T-helper 1 cell treated with Interleukin-12 subunit alpha and Interleukin-12 subunit beta and Interleukin-4 antibody, amounts not matched to agents 30 μg/mL and 1 μg/mL, for 36 hours (primary cell): Measurements from ENCODE around the gene LAMA5.
A peak's percentile ranks its signal among the peaks of the same experiment; 100 is the strongest.

Source experiments
- H3K27ac Mint-ChIP-seq: one replicate; pipeline ENCODE4 v1.8.0; 2021; ENCODE audit warnings: mild to moderate bottlenecking, mixed read lengths
- H3K27me3 Mint-ChIP-seq: one replicate; pipeline ENCODE4 v1.8.0; 2021; ENCODE audit warnings: low read depth, mixed read lengths
- H3K36me3 Mint-ChIP-seq: one replicate; pipeline ENCODE4 v1.8.0; 2021; ENCODE audit warnings: low read depth, mixed read lengths
- H3K4me1 Mint-ChIP-seq: one replicate; pipeline ENCODE4 v1.8.0; 2021; ENCODE audit warnings: low read depth, mixed read lengths
- H3K4me3 Mint-ChIP-seq: one replicate; pipeline ENCODE4 v1.8.0; 2021; ENCODE audit warnings: mild to moderate bottlenecking, moderate library complexity, mixed read lengths
- H3K9me3 Mint-ChIP-seq: one replicate; pipeline ENCODE4 v1.8.0; 2021; ENCODE audit warnings: mixed read lengths

LAMA5 gene

GRCh38 chr20:62395311-62396242, 28.5 kb upstream of the LAMA5 start:
- peaks cover 6% of the 10 kb centered on the region for H3K9me3 Mint-ChIP-seq
- no peak overlapping the region for H3K4me3 Mint-ChIP-seq
- peaks cover 10% of the 10 kb centered on the region for H3K36me3 Mint-ChIP-seq
- no peaks in the 10 kb centered on the region for H3K27me3 Mint-ChIP-seq
- no peak overlapping the region for H3K27ac Mint-ChIP-seq
- no peaks in the 10 kb centered on the region for H3K4me1 Mint-ChIP-seq

GRCh38 chr20:62394248-62395245, 27.4 kb upstream of the LAMA5 start:
- Mint-ChIP-seq H3K4me3 (no peak overlapping the region), H3K27me3 (no peaks in the 10 kb centered on the region), H3K9me3 (peaks cover 6% of the 10 kb centered on the region), H3K27ac (no peak overlapping the region), H3K4me1 (no peaks in the 10 kb centered on the region), H3K36me3 (peaks cover 8% of the 10 kb centered on the region)

DNA sequence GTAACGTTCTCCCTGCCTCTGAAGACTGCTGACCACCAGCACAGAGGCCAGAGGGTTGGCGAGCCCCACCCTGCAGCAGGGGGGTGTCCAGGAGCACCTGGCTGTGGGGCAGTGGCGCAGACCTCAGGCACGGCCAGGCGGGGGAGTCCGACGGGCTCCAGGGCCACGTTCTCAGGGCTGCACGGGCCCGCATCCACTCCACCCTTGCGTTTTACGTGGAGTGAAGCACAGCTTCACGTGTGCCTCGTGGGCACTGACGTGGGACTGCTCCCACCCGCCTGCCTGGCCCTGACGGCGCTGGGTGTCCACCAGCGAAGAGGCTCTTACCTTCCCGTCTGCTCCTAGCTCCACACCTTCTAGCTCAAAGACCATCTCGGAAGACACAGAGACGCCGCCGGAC, 26.7 kb upstream of the LAMA5 start:
- Mint-ChIP-seq H3K27me3 (no peaks in the 10 kb centered on the region), H3K27ac (no peak overlapping the region), H3K9me3 (peaks cover 6% of the 10 kb centered on the region), H3K36me3 (peaks cover 15% of the 10 kb centered on the region), H3K4me3 (no peak overlapping the region), H3K4me1 (peaks cover 6% of the 10 kb centered on the region)

DNA sequence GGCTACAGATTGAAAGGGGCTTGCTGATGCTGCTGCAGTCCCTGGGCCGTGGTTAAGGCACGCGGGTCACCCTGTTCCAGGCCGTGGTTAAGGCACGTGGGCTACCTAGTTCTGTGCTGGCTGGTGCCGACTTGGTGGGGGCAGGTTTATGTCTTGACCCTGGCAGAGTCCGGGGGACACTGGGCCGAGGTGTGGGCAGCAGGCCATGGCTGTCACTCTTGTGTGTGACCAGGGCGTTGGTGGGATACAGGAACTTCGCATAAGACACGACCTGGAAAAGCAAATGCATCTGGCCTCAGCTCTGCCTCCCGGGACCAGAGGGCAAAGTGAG, 26.2 kb upstream of the LAMA5 start:
- peaks cover 20% of the 10 kb centered on the region for H3K36me3 Mint-ChIP-seq
- no peaks in the 10 kb centered on the region for H3K27me3 Mint-ChIP-seq
- H3K4me3 Mint-ChIP-seq: no peak overlapping the region
- peaks cover 6% of the 10 kb centered on the region for H3K9me3 Mint-ChIP-seq
- H3K27ac Mint-ChIP-seq: no peak overlapping the region
- peaks cover 11% of the 10 kb centered on the region for H3K4me1 Mint-ChIP-seq

- no peak overlapping the region for H3K27ac Mint-ChIP-seq
- H3K4me3 Mint-ChIP-seq: no peak overlapping the region
- no peaks in the 10 kb centered on the region for H3K27me3 Mint-ChIP-seq
- H3K4me1 Mint-ChIP-seq: peaks cover 16% of the 10 kb centered on the region
- peaks cover 2% of the 10 kb centered on the region for H3K9me3 Mint-ChIP-seq
- peaks cover 21% of the 10 kb centered on the region for H3K36me3 Mint-ChIP-seq
These were observed 25.7 kb upstream of the LAMA5 start for GRCh38 chr20:62392621-62393334.

GRCh38 chr20:62392077-62392418, 24.9 kb upstream of the LAMA5 start:
- Mint-ChIP-seq H3K27ac (no peak overlapping the region), H3K4me3 (no peak overlapping the region), H3K9me3 (no peaks in the 10 kb centered on the region), H3K27me3 (no peaks in the 10 kb centered on the region), H3K4me1 (peaks cover 17% of the 10 kb centered on the region), H3K36me3 (peaks cover 21% of the 10 kb centered on the region)

DNA sequence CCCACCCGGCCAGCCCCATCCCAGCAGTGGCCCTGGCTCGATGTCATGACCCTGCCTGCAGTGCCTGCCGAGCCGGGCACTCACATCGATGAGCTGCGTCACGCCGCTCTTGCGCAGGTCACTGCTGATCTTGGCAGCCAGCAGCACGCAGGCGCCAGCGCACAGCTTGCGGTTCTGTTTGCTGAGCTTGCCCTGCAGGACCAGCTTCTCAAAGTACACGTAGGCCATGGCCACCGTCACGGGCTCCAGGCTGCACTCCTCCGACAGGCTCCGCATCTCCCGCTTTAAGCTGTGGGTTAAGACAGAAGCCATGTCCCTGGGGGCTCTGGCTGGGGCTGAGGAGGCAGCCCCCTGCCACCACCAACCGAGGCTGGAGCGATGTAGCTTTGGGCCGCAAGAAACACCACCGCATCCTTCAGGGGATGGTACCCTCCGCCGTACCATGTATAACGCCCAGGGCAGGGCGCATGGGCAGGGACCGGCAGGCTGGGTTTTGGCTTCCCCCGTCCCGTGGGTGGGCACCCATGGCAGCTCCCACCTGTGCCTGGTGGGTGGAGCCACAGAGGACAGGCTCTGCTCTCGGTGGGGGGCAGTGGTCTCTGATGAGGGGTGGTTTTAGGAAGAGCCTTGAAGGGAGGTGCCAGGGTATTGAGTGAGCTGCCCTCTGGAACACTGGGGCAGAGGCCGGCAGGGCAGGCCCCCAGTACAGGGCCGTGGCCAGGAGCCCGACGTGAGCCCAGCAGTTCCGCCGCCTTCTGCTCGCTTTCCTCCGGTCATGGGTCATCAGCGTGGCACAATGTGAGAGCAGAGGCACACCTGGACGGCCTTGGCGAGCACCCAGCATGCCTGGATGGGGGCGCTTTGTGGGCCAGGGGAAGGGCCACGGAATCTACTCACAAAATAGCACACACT, 24.3 kb upstream of the LAMA5 start:
- H3K36me3 Mint-ChIP-seq: peaks cover 21% of the 10 kb centered on the region
- no peak overlapping the region for H3K27ac Mint-ChIP-seq
- peaks cover 17% of the 10 kb centered on the region for H3K4me1 Mint-ChIP-seq
- no peaks in the 10 kb centered on the region for H3K27me3 Mint-ChIP-seq
- H3K9me3 Mint-ChIP-seq: no peaks in the 10 kb centered on the region
- H3K4me3 Mint-ChIP-seq: no peak overlapping the region

DNA sequence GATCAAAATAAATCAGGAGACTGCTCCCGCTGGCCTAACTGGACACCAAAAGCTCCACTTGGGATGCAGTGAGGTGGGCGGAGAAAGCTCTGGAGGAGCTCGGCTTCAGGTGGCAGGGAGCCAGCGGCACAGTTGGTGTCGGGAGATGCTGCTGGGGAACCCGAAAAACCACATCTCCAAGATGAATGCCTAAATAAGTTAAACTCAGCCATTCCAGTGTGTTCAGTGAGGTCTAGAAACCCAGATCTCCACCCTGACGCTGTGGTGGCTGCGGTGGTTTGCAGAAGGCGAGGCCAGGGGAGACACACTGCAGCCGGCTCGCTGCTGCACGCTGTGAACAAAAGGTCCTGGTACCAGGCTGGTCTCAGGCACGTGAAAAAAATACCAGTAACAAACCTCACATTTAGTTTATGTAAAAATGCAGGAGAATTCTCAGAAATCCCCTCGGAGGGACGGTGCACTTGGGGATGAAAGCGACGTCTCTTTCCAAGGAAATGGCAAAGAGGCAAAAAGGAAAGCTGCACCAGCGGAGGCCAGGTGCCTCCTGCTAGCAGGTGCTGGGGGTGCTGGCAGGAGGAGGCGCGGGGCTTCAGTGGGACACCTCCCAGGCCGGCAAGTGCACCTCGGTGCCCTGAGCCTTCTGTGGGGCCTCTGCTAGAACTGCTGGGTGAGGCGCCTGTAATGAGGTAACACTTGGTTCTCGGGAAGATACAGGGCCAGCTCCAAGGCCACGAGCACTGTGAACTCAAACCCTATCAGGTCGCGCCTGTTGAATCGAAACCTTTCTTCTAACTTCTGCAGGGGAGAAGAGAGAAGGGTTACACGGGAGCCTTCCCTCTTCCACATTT, 23.4 kb upstream of the LAMA5 start:
- Mint-ChIP-seq H3K27me3 (no peaks in the 10 kb centered on the region), H3K4me1 (peaks cover 24% of the 10 kb centered on the region), H3K9me3 (no peaks in the 10 kb centered on the region), H3K4me3 (no peak overlapping the region), H3K27ac (no peak overlapping the region), H3K36me3 (peaks cover 26% of the 10 kb centered on the region)

GRCh38 chr20:62389601-62390087, 22.5 kb upstream of the LAMA5 start:
- Mint-ChIP-seq H3K27ac (no peak overlapping the region), H3K9me3 (no peaks in the 10 kb centered on the region), H3K4me1 (peaks cover 30% of the 10 kb centered on the region), H3K4me3 (no peak overlapping the region), H3K27me3 (no peaks in the 10 kb centered on the region), H3K36me3 (peaks cover 26% of the 10 kb centered on the region)

- H3K9me3 Mint-ChIP-seq: no peaks in the 10 kb centered on the region
- H3K36me3 Mint-ChIP-seq: peaks cover 24% of the 10 kb centered on the region
- peaks cover 30% of the 10 kb centered on the region for H3K4me1 Mint-ChIP-seq
- no peaks in the 10 kb centered on the region for H3K27me3 Mint-ChIP-seq
- peak overlapping the region; percentile 34 for H3K4me3 Mint-ChIP-seq
- H3K27ac Mint-ChIP-seq: peak overlapping the region; percentile 36
These were observed 21.9 kb upstream of the LAMA5 start for GRCh38 chr20:62388839-62389600.

DNA sequence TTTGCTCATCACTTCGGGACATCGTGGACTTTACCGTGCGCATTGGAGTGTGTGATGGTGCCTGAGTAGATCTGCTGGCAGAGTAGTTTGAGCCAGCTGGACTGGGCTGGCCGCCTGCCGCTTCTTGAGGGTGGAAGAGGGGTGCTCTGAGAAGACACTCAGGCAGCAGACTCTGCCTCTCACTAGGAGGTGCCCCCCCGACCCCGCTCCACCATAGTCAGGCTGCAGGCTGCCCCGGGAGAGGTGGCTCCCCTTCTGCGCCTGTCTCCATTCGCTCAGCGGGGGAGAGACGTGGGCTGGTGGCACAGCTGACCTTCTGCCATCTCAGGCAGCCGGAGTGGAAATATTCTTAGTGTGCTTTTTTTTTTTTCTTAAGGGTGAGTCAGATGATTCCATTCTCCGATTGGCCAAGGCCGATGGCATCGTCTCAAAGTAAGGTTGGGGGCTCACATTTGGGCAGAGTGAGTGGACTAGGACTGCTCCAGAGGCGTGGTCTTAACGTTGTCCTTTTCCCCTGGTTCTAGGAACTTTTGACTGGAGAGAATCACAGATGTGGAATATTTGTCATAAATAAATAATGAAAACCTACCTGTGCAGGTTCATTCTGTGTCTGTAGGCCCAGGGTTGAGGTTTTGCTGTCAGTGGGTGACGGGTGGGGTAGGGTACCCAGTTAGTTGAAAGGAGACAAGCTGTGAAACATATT, 21.0 kb upstream of the LAMA5 start:
- H3K36me3 Mint-ChIP-seq: peaks cover 24% of the 10 kb centered on the region
- H3K27ac Mint-ChIP-seq: peak overlapping the region; percentile 85

More for the DNA sequence above, 21.0 kb upstream of the LAMA5 start:
- peak overlapping the region; percentile 94 for H3K4me3 Mint-ChIP-seq
- H3K9me3 Mint-ChIP-seq: no peaks in the 10 kb centered on the region
- H3K27me3 Mint-ChIP-seq: no peaks in the 10 kb centered on the region
- H3K4me1 Mint-ChIP-seq: peaks cover 33% of the 10 kb centered on the region
